ENCODE data around the gene ENTPD1.

Gene ENTPD1

GRCh38 chr10:95833042-95833610 is 77.2 kb downstream of the ENTPD1 start:
- DNase-seq, result no peak

GRCh38 chr10:95834406-95834805 is 78.4 kb downstream of the ENTPD1 start:
- no peak for DNase-seq

GRCh38 chr10:95835149-95835860 is 79.3 kb downstream of the ENTPD1 start:
- DNase-seq, result no peak

- no peak for DNase-seq
Measured at GRCh38 chr10:95835911-95836310, 79.9 kb downstream of the ENTPD1 start.

GRCh38 chr10:95836610-95837355 is 80.8 kb downstream of the ENTPD1 start:
- DNase-seq, result no peak

GRCh38 chr10:95837356-95837776 is 81.4 kb downstream of the ENTPD1 start:
- DNase-seq, result no peak

GRCh38 chr10:95837783-95838182 is 81.8 kb downstream of the ENTPD1 start:
- DNase-seq, result no peak

- DNase-seq, result no peak
Measured at GRCh38 chr10:95840121-95840520, 84.2 kb downstream of the ENTPD1 start.

GRCh38 chr10:95840681-95841080 is 84.7 kb downstream of the ENTPD1 start:
- DNase-seq, result no peak

GRCh38 chr10:95841661-95842498 is 85.9 kb downstream of the ENTPD1 start:
- no peak for DNase-seq

- no peak for DNase-seq
Measured at GRCh38 chr10:95845411-95845810, 89.4 kb downstream of the ENTPD1 start.

- no peak for DNase-seq
Measured at GRCh38 chr10:95847007-95847406, 91.0 kb downstream of the ENTPD1 start.

GRCh38 chr10:95848841-95849240 is 92.9 kb downstream of the ENTPD1 start:
- DNase-seq, result no peak

GRCh38 chr10:95850791-95851190 is 94.8 kb downstream of the ENTPD1 start:
- no peak for DNase-seq

GRCh38 chr10:95860166-95860940 is 104.4 kb downstream of the ENTPD1 start:
- no peak for DNase-seq

- DNase-seq, result peak; percentile 42
Measured at GRCh38 chr10:95861386-95861785, 105.4 kb downstream of the ENTPD1 start.

- DNase-seq, result no peak
Measured at GRCh38 chr10:95864906-95865813, 109.2 kb downstream of the ENTPD1 start.

- DNase-seq, result no peak
Measured at GRCh38 chr10:95865814-95866466, 110.0 kb downstream of the ENTPD1 start.

GRCh38 chr10:95866467-95866842 is 110.5 kb downstream of the ENTPD1 start:
- DNase-seq, result no peak

GRCh38 chr10:95867866-95868265 is 111.9 kb downstream of the ENTPD1 start:
- DNase-seq, result no peak

All from DMS79 treated with DMSO at 0.1 percent for 48 hours (cell line).